SK-N-SH treated with all-trans-retinoic acid at 6 μM for 48 hours (cell line): Measurements from ENCODE around the gene SRP72.

Source experiments
- ATAC-seq: fragments of 200-7000 bp; cut with Tn5 transposase; 3 replicates; pipeline ENCODE4 v1.9.1; 2020; ENCODE audit warnings: mild to moderate bottlenecking, moderate library complexity
- ARNTL ChIP-seq: fragments of 450-650 bp; formaldehyde crosslinking; IDR thresholded peaks from 2 replicates; pipeline ENCODE4 v1.5.0; 2020; ENCODE audit warnings: low read depth, mild to moderate bottlenecking, moderate library complexity, borderline replicate concordance
- CREB5 ChIP-seq: fragments of 250-450 bp; sonication (Bioruptor Pico); IDR thresholded peaks from 2 replicates; pipeline ENCODE4 v1.5.1; 2020; ENCODE audit warnings: low read depth, mild to moderate bottlenecking, moderate library complexity
- CSDC2 ChIP-seq: fragments of 250-450 bp; sonication (Bioruptor Pico); IDR thresholded peaks from 2 replicates; pipeline ENCODE4 v1.5.0; 2020; ENCODE audit warnings: mild to moderate bottlenecking, moderate library complexity
- ESRRG ChIP-seq: fragments of 250-450 bp; sonication (Bioruptor Pico); IDR thresholded peaks from 2 replicates; pipeline ENCODE4 v1.6.1; 2021; ENCODE audit warnings: mild to moderate bottlenecking
- GLIS3 ChIP-seq: fragments of 250-450 bp; sonication (Bioruptor Pico); IDR thresholded peaks from 2 replicates; pipeline ENCODE4 v1.5.0; 2020; ENCODE audit warnings: mild to moderate bottlenecking, moderate library complexity
- ISL1 ChIP-seq: fragments of 250-450 bp; sonication (Bioruptor Pico); IDR thresholded peaks from 2 replicates; pipeline ENCODE4 v2.1.2; 2022; ENCODE audit warnings: mild to moderate bottlenecking, moderate library complexity
- OSR1 ChIP-seq: fragments of 250-450 bp; sonication (Bioruptor Pico); IDR thresholded peaks from 2 replicates; pipeline ENCODE4 v1.8.0; 2022; ENCODE audit warnings: moderate library complexity, mild to moderate bottlenecking, inconsistent platforms
- POU6F1 ChIP-seq: fragments of 250-450 bp; sonication (Bioruptor Pico); IDR thresholded peaks from 2 replicates; pipeline ENCODE4 v1.8.0; 2021; ENCODE audit warnings: low read depth, mild to moderate bottlenecking, moderate library complexity, borderline replicate concordance
- PPARA ChIP-seq: fragments of 250-450 bp; sonication (Bioruptor Pico); IDR thresholded peaks from 2 replicates; pipeline ENCODE4 v1.5.0; 2020; ENCODE audit warnings: mild to moderate bottlenecking, borderline replicate concordance
- SNAI2 ChIP-seq: fragments of 250-450 bp; sonication (Bioruptor Pico); IDR thresholded peaks from 2 replicates; pipeline ENCODE4 v1.5.0; 2020; ENCODE audit warnings: mild to moderate bottlenecking, moderate library complexity
- TCF4 ChIP-seq: fragments of 250-450 bp; sonication (Bioruptor Pico); IDR thresholded peaks from 2 replicates; pipeline ENCODE4 v1.8.0; 2021; ENCODE audit warnings: mild to moderate bottlenecking, moderate library complexity, borderline replicate concordance
- ZC3H10 ChIP-seq: fragments of 250-450 bp; sonication (Bioruptor Pico); IDR thresholded peaks from 2 replicates; pipeline ENCODE4 v1.5.1; 2021; ENCODE audit warnings: mild to moderate bottlenecking, moderate library complexity
- ZFP3 ChIP-seq: fragments of 250-450 bp; sonication (Bioruptor Pico); IDR thresholded peaks from 2 replicates; pipeline ENCODE4 v1.5.0; 2020; ENCODE audit warnings: mild to moderate bottlenecking, moderate library complexity
- ZFP30 ChIP-seq: fragments of 450-650 bp; formaldehyde crosslinking; IDR thresholded peaks from 2 replicates; pipeline ENCODE4 v1.5.0; 2022; ENCODE audit warnings: mild to moderate bottlenecking, moderate library complexity
- ZNF565 ChIP-seq: fragments of 450-650 bp; formaldehyde crosslinking; conservative IDR thresholded peaks from 2 replicates; pipeline ENCODE4 v1.5.0; 2020; ENCODE audit warnings: low read depth, mild to moderate bottlenecking, moderate library complexity
- ZNF70 ChIP-seq: fragments of 450-650 bp; formaldehyde crosslinking; IDR thresholded peaks from 2 replicates; pipeline ENCODE4 v1.5.0; 2020; ENCODE audit warnings: mild to moderate bottlenecking, moderate library complexity
- ZNF8 ChIP-seq: fragments of 450-650 bp; formaldehyde crosslinking; IDR thresholded peaks from 2 replicates; pipeline ENCODE4 v1.5.0; 2020; ENCODE audit warnings: mild to moderate bottlenecking, moderate library complexity
- TF ChIP-seq, protein P1 (sequence below): fragments of 250-450 bp; sonication (Bioruptor Pico); IDR thresholded peaks from 2 replicates; pipeline ENCODE4 v1.8.0; 2020; ENCODE audit warnings: mild to moderate bottlenecking, moderate library complexity, borderline replicate concordance
- TF ChIP-seq, protein P2 (sequence below): fragments of 250-450 bp; sonication (Bioruptor Pico); IDR thresholded peaks from 2 replicates; pipeline ENCODE4 v1.5.1; 2021; ENCODE audit warnings: mild to moderate bottlenecking, moderate library complexity
- TF ChIP-seq, protein P3 (sequence below): fragments of 250-450 bp; sonication (Bioruptor Pico); IDR thresholded peaks from 2 replicates; pipeline ENCODE4 v1.5.0; 2020; ENCODE audit warnings: mild to moderate bottlenecking, moderate library complexity

SRP72 gene

DNA sequence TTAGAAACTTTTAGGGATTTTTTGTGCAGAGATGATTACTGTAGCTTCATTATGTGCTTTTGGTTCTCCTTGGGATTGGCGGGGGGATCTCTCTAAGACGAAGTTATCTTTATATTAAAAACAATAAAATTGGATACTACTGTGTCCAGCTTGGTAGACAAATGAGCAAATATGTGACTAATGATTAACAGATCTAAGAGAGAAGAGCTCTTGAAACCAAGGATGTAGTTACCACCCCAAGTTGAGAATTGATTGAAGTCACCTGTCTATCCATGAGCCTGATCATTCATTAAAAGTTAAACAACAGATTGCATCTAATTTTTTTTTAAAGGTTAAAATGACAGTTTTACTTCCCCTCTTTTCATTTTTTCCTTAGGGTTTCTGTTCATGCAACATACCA, 22.7 kb upstream of the SRP72 start:
- TF ChIP-seq ZC3H10 (CRISPR knock-in tag) (no peak), ISL1 (CRISPR knock-in tag) (no peak), ZNF70 (CRISPR knock-in tag) (no peak), SNAI2 (CRISPR knock-in tag) (no peak), ARNTL (CRISPR knock-in tag) (no peak), ESRRG (CRISPR knock-in tag) (no peak), ZFP3 (CRISPR knock-in tag) (no peak), CSDC2 (CRISPR knock-in tag) (no peak), PPARA (CRISPR knock-in tag) (no peak), ZNF565 (CRISPR knock-in tag) (no peak), ZFP30 (CRISPR knock-in tag) (no peak)
- TF ChIP-seq, protein P1, sequence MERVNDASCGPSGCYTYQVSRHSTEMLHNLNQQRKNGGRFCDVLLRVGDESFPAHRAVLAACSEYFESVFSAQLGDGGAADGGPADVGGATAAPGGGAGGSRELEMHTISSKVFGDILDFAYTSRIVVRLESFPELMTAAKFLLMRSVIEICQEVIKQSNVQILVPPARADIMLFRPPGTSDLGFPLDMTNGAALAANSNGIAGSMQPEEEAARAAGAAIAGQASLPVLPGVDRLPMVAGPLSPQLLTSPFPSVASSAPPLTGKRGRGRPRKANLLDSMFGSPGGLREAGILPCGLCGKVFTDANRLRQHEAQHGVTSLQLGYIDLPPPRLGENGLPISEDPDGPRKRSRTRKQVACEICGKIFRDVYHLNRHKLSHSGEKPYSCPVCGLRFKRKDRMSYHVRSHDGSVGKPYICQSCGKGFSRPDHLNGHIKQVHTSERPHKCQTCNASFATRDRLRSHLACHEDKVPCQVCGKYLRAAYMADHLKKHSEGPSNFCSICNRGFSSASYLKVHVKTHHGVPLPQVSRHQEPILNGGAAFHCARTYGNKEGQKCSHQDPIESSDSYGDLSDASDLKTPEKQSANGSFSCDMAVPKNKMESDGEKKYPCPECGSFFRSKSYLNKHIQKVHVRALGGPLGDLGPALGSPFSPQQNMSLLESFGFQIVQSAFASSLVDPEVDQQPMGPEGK (CRISPR knock-in tag): no peak
- TF ChIP-seq, protein P2, sequence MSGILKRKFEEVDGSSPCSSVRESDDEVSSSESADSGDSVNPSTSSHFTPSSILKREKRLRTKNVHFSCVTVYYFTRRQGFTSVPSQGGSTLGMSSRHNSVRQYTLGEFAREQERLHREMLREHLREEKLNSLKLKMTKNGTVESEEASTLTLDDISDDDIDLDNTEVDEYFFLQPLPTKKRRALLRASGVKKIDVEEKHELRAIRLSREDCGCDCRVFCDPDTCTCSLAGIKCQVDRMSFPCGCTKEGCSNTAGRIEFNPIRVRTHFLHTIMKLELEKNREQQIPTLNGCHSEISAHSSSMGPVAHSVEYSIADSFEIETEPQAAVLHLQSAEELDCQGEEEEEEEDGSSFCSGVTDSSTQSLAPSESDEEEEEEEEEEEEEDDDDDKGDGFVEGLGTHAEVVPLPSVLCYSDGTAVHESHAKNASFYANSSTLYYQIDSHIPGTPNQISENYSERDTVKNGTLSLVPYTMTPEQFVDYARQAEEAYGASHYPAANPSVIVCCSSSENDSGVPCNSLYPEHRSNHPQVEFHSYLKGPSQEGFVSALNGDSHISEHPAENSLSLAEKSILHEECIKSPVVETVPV: no peak
- TF ChIP-seq, protein P3, sequence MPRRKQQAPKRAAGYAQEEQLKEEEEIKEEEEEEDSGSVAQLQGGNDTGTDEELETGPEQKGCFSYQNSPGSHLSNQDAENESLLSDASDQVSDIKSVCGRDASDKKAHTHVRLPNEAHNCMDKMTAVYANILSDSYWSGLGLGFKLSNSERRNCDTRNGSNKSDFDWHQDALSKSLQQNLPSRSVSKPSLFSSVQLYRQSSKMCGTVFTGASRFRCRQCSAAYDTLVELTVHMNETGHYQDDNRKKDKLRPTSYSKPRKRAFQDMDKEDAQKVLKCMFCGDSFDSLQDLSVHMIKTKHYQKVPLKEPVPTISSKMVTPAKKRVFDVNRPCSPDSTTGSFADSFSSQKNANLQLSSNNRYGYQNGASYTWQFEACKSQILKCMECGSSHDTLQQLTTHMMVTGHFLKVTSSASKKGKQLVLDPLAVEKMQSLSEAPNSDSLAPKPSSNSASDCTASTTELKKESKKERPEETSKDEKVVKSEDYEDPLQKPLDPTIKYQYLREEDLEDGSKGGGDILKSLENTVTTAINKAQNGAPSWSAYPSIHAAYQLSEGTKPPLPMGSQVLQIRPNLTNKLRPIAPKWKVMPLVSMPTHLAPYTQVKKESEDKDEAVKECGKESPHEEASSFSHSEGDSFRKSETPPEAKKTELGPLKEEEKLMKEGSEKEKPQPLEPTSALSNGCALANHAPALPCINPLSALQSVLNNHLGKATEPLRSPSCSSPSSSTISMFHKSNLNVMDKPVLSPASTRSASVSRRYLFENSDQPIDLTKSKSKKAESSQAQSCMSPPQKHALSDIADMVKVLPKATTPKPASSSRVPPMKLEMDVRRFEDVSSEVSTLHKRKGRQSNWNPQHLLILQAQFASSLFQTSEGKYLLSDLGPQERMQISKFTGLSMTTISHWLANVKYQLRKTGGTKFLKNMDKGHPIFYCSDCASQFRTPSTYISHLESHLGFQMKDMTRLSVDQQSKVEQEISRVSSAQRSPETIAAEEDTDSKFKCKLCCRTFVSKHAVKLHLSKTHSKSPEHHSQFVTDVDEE (CRISPR knock-in tag): no peak
- TF ChIP-seq, all 23 proteins: peak for 0
- ATAC-seq: no peak

GRCh38 chr4:56445699-56446098, 21.7 kb upstream of the SRP72 start:
- TF ChIP-seq ZFP3 (CRISPR knock-in tag) (no peak), ZNF8 (CRISPR knock-in tag) (no peak)
- TF ChIP-seq, protein P2: no peak
- no peak for ATAC-seq

DNA sequence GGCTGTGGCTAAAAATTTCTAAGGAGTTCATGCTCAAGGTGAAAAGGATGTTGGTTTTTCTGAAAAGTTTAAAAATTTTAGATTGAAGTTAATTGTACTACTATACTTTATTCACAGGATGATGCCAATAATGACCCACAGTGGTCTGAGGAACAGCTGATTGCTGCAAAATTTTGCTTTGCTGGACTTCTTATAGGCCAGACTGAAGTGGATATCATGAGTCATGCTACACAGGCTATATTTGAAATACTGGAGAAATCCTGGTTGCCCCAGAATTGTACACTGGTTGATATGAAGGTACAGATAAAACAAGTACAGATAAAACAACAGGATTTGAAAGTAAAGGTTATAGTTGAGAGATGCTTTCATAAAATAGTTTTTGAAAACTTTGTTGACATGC, 19.1 kb upstream of the SRP72 start:
- no peak for ATAC-seq
- no peak for TF ChIP-seq PPARA (CRISPR knock-in tag)
- TF ChIP-seq ZNF565 (CRISPR knock-in tag): no peak
- no peak for TF ChIP-seq ESRRG (CRISPR knock-in tag)
- TF ChIP-seq, protein P1 (CRISPR knock-in tag): no peak
- TF ChIP-seq ZC3H10 (CRISPR knock-in tag): no peak
- no peak for TF ChIP-seq OSR1
- TF ChIP-seq CREB5 (CRISPR knock-in tag): no peak
- TF ChIP-seq ZFP3 (CRISPR knock-in tag): no peak
- no peak for TF ChIP-seq TCF4 (CRISPR knock-in tag)
- TF ChIP-seq, protein P3 (CRISPR knock-in tag): no peak
- no peak for TF ChIP-seq ISL1 (CRISPR knock-in tag)
- no peak for TF ChIP-seq POU6F1
- no peak for TF ChIP-seq GLIS3
